Fibroblast of gingiva (primary cell): ENCODE results near the gene ABCA4.
"Not testable (repeated sequence)": the region's sequence is repeated elsewhere in the genome, so short reads cannot be mapped to it uniquely, and the experiment has no call there.

Experiments
- DNase-seq: peaks from one replicate; pipeline ENCODE4 v3.0.0-alpha.2; 2011; ENCODE audit warnings: low read depth

Gene ABCA4

DNA sequence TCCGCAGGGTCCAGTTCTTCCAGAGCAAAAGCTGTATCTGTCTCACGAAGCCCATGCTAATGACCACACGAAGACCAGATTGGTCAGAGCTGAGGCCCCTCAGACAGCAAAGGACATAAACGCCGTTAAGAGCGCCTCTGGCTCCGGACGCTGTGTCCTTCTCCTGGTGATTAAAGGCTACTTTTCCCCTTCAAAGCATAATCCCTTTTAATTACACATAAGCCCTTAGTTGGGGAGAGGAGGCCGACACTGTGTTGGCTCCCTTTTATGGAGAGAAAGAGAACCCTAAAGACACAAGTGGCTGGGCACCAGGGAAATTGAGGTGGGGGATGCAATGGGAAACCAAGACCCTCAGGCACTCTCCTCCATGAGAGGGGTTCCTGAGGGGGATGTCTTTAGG, at the start of gene ABCA4:
Gene ABCA4, minus strand, starts transcription at position 158 of the 400 bp plus-strand sequence. Its CDS starts 103 bp downstream, at position 55.
- no peak for DNase-seq

DNA sequence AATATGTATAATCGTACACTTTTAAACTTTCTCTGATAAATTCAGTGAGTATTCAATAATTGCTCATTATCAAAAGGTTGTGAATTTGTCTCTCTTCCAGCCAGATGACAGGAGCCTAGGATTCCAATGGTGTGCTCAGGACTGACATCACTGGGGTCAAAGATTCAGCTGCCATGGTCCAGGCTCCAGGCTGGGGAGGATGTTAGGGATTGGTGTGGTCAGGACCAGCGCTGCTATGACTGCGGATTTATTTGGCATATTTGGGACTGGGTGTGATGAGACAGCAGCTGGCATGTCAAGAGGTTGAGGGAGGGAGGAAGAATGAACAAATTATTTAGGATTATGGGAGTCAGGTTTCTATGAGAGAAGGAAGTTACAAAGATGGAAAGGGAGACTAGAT, 48.2 kb upstream of the ABCA4 start:
- no peak for DNase-seq

DNA sequence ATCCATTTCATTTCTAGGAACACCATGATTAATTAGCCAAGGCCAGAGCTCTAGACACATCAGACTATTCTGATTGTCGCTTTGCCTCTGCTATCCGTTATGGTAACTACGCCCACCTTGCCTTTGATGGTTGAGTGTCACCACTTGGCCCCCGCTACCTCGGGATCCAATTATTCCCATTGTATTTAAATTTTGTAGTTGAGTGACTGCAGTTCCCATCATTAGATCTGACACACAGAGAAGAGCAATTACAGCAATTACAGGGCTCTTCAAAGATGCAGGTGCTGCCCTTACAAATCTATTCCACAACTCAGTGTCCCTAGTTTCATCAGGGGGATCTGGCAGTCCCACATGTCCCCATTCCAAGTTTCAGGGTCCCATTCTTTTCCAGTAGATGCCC, 44.9 kb upstream of the ABCA4 start:
- no peak for DNase-seq

DNA sequence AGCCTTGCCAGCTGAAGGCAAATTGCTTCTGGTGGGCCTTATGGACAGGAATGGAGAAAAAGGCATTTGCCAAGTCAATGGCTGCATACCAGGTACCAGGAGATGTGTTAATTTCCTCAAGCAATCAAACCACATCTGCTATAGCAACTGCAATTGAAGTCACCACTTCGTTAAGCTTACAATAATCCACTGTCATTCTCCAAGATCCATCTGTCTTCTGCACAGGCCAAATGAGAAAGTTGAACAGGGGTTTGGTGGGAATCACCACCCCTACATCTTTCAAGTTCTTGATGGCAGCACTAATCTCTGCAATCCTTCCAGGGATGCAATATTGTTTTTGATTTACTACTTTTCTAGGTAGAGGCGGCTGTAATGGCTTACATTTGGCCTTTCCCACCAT, 43.9 kb upstream of the ABCA4 start:
- not testable (repeated sequence) for DNase-seq

DNA sequence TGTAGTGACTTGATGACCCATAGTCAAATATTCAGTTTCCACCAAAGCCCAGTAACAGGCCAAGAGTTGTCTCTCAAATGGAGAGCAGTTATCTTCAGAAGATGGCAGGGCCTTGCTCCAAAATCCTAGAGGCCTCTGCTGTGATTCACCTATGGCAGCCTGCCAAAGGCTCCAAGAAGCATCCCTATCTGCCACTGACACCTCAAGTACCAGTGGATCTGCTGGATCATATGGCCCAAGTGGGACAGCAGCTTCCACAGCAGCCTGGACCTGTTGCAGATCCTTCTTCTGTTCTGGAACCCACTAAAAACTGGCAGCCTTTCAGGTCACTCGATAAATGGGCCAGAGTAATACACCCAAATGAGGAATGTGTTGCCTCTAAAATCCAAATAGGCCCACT, 43.2 kb upstream of the ABCA4 start:
- peak; percentile 17 for DNase-seq

DNA sequence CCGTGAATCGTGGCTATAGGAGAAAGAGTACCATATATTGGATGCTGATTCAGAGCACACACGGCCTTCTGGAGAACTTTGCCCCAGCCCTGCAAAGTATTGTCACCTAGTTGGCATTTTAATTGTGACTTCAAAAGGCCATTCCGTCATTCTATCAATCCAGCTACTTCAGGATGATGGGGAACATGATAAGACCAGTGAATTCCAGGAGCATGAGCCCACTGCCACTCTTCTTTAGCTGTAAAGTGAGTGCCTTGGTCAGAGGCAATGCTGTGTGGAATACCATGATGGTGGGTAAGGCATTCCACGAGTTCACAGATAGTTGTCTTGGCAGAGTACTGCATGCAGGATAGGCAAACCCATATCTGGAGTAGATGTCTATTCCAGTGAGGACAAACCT, 42.3 kb upstream of the ABCA4 start:
- DNase-seq = not testable (repeated sequence)

DNA sequence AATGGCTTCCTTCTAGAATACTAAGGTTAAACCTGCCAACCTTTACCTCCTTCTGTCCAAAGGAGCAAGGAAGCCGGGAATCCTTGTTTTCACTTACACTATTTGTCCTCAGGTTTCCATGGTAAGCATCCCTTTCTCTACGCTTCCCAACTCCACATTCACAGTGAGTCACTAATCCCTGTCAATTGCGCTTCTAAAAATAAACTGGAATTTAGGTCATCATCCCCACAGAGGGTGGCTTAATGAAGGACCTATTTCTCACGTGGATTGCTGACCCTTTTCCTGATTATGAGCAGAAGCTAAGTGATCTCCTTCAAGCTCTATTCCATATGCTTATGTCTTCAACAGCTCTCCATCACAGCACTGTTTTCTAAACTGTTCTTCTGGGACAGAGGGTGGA, 39.9 kb upstream of the ABCA4 start:
- peak; percentile 73 for DNase-seq

DNA sequence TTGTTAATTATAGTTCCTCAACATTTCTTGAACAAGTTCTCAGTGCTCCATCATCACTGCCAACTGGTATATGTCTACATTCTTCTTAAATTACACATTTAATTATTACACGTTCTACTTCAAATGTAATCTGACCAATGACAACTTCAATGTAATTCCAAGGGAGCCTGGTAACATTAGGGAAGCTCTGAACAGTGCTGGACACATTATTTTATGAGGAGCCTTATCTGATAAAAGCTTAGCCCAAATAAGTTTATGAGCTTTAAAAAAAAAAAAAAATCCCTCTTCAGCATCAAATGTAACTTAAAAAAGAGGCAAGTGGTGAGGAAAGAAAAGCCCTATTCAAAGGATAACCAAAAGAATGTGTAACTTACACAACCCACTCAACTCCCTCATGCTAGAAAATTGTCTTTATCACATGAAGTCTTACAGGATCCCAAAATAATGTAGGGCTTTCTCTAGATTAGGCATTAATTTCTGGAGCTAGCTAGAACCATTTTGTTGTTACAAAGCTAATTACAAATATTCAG, 35.2 kb upstream of the ABCA4 start:
- DNase-seq = no peak

DNA sequence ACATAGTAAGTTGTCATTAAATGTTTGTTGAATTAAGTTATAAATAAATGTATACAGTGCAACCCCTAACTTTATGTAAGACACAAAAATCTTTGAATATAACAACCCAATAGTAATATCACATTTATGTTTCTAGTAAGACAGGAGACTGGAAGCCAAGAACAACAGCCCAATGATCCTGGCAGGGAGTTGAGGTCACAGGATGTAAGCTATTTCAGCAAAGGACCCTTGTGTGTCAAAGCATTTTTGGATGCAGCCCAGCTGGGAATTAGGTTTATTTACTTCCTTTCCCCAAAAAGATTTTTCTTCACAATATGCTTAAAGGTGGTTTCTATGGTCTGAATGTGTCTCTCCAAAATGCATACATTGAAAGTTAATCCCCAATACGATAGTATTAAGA, 34.0 kb upstream of the ABCA4 start:
- DNase-seq = peak; percentile 47

DNA sequence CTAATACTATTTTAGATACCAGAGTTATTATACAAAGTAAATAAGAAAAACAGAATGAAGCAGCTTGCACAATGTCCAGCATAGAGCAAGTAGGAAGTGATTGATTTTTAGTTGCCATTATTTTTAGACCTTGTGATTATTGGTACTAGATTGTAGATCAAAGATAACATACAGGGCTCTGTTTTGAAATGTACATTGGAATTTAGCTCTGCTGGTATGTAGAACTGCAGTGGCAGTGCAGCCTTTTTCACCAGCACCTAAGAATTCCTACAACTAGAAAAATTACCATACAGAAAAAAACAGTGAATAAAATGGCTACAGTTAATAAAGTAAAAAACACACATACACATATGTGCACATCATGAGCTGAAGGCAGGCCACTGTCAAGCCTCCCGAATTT, 32.2 kb upstream of the ABCA4 start:
- no peak for DNase-seq

DNA sequence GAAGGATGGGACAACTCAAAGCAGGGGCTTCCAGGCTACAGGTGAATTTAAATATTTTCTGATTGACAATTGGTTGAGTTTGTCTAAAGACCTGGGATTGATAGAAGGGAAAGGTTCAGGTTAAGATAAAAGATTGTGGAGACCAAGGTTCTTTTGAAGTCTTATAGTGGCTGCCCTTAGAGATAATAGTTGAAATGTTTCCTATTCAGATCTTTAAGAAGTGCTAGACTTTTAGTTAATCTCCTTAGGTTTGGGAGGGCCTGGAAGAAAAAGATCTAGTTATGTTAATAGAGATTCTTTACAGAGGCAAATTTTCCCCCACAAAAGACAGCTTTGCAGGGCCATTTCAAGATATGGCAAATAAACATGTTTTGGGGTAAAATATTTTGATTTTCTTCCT, 28.2 kb upstream of the ABCA4 start:
- DNase-seq = not testable (repeated sequence)

DNA sequence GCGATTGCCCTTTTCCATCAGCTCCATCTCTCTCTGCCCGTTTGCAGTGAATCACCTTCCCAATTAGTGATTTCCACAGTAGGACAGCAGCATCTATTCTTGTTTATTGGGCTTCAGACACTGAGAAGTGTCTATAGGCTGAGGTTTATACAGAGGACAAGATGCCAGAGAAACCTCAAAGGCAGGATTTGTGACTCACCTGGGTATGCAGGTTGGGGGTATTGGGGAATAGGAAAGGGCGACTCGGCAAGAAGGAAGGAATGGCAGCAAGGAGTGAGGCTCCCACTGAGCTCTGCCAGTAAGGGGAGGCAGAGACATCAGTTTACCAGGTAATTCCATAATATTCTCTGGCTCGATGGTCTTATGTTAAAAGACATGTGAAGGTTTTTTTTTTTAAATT, 25.3 kb upstream of the ABCA4 start:
- no peak for DNase-seq

DNA sequence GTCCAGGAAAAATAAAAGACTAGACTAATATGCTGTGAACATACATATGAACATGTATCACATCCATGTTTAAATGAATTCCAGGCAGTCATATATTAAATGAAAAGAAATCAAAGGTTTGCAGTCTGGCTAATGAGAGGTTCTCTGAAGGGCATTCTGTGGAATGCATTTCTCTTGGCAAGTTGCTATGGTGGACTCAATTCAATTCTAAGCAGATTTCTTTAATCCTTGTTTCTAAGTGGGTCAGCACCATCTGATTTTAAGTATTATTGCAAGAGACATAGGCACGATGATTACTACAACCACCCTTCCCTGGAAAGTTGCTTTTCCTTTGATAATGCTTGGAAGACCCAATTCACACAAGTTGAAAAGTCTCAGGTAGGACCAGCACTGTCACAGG, 23.9 kb upstream of the ABCA4 start:
- DNase-seq = no peak

DNA sequence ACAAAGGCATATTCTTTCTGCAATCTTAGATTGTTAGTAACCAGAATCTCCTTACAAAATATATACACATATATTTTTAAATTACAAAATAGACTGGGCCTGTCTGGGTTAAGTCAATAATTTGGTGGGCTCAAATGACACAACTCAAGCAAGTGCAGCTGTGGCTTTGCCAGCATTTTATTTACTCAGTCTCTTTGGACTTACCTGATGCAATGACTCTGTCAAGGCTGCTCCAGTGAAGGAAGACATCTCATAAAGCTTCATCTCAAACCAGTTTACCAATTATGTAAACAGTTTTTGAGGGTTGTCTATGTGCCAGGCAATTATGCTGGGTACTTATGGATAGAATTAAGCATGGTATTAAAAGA, 22.8 kb upstream of the ABCA4 start:
- no peak for DNase-seq

DNA sequence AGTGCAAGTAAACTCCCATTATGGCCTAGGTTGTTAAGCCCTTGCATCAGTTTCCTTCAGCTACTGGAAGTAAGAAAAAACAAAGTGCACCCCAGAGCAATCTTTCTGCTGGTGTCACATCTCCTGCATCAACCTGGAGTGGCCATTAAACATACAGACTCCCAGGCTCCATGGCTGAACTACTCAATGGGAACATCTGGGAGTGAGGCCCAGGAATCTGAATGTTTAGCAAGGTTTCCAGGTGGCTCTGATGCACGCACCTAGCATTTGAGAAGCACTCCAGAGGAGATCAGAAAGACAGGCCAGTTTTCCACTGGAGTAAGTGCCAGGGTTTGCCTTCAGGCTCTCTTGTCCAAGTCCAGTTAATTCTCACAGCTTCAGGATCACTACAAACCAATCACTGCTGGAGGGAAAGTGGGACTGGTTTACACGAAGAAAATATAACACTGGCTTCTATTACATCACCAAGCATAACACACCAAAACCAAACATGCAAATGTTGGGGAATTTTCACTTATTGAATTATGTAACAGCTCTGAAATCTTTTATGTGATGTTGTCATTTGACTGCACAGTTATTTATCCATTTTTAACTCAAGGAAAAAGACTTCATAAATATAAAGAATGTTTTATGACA, 22.3 kb upstream of the ABCA4 start:
- DNase-seq = no peak

DNA sequence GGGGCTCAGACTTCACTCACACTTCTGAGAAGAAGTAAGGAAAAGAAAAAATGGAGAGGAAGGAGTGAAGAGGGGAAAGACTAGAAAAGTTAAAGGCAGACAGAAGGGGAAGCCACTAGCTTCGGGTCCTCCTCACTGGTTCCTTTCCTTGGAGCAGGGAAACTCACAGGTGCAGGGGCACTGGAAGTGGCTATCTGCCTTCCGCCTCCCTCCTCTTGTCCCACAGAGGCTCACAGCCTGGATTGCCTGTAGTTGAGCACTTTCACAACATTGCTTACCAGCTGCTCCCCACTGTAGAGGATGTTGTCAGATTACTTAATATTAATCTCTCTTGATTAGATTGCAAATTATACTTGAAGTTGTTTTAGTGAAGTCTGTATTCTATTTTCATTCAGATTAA, 21.6 kb upstream of the ABCA4 start:
- DNase-seq = no peak

DNA sequence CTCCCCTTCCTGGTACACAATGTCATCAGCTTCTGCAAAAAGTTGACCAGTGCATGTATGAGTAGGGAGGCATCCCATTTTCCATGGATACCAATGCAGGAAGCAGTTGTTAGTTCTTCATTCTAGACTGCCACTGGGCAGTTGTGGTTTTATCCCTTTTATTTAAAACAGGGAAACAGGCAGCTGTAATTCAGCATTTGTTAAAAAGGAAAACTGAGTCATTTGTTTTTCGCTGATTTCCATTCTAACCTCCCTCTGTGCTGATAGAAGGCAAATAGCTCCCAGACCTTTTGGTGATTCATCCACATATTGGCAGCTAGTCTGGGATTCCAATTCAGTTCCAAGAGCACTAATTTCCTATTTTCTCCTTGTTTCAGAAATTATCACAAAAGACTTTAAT, 21.1 kb upstream of the ABCA4 start:
- DNase-seq = peak; percentile 28

DNA sequence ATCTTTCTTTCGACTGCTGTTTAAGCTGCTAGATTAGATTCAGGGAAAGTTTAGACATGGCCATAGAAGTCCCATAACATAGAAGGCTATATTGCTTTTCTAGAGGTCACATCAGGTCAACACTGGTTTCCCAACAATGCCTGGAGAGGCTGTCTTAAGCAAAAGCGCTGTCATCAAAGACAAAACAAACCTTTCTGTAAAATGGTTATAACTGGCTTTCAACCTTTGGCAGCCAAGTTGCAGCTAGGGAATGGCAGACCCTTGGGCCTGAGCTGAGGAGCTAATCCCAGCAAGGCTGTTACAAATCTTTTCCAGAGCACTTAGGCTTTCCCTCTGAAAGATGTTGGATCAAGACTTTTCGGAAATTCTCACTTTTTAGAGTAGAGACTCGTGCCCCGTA, 11.2 kb upstream of the ABCA4 start:
- DNase-seq = no peak

DNA sequence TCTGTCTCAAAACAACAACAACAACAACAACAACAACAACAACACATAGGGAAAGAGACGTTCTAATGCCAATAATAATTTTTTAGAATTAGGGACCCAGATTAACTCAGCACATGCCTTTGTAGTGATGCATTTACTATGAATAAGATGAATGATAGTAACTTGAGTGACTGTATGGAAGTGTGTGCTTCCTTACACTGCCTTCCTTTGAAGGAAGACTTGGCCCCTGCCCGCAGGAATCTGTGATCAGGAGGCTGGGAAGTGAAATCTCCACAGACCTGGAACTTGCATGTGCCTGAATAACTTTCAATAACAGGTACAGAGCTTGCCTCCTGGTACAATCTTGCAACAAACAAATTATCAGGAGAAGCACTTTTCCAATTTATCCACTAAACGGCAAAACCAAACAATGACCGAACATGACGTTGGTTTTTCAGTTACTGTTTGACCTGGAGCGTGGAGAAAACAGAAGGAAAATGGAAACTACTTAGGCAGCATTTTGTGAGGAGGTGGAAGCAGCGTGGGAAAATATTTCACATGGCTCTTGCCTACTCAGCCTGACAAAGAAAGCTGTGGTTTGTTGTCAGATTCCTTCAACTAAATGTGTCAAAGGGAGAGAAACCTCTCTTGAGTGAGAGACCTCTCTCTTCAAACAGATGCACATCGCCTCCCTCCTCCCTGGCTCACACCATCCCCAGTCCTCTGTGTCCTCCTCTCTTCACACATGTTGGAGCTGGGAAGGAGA, 10.1 kb upstream of the ABCA4 start:
- DNase-seq = no peak

DNA sequence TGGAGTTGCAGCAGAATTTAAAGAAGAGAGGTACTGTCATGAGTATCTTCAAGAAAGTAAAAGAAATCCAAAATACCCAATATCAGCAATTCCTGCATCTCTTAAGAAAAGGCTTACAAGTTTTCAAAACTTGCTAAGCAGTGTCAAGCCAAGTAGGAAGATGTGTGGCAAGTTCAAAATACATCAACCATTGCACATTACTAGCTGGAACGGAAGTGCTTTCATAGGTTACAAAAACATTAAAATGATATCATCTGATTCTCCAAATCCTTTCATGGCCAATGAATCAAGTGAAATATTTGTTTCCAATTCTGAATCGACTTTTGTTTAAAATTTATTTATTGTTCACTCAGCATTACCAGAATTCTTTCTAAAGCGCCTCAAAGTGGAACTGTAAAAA, 5.7 kb upstream of the ABCA4 start:
- no peak for DNase-seq

DNA sequence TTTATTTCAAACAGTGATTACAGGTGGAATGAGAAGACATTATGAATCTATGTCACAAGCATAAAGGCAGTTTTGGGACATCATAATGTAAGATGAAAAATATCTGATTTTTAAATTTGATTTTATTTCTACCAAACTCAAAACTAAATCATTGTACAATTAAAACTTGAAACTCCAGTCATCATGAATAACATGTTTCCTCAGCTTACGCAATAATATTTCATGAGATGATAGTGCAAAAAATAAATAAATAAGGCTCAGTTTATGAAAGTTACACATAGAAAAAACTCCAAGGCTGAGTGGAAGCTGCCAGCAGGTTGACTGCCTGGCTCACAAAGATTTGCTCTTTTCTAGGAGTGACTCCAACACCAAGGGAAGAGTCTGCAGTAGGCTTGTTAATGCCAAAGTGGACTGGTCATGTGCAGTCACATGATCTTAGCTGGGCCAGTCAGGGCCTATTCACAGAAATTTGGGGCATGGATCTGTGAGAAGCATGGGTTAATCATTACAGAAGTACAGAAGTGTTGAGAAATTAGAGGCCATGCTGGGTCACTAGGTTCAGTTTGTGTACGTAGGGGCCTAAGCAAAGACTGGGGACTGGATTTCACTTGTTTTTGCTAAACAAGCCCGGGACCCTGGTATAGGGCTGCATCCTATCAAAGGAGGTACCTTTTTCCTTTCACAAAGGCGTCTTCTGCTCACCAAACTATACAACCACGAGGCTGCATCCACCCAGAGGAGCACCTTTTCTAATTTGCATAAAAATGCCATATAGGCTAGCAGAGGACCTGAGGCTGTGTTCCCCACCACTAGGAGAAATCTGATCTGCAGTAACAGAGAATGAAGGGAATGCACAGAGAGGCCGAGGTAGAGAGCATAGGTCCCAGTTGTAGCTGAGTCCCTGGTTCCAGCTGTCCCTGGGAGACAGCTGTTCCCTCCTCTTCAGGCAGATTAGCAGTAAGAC, 4.9 kb upstream of the ABCA4 start:
- no peak for DNase-seq

DNA sequence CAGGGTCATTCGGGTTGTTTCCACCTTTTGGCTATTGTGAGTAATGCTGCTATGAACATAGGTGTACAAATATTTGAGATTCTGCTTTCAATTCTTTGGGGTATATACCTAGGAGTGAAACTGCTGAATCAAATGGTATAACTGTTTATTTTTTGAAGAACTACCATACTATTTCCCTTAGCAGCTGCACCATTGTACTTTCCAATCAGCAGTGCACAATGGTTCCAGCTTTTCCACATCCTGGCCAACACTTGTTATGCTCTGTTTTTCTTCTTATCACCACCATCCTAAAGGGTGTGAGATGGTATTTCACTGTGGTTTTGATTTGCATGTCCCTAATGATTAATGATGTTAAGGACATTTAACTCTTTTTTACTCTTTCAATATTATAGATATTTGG, 3.6 kb upstream of the ABCA4 start:
- no peak for DNase-seq
